HepG2 (cell line): ENCODE measurements around the gene STK32B. TPM values are rescaled to one million over a fixed set of nuclear protein-coding genes. Genes with fewer than 3 reads are reported as not detected.

Experiments
- ATAC-seq: fragments of 200-7000 bp; cut with Tn5 transposase; 3 replicates; pipeline ENCODE4 v1.9.1; 2020; ENCODE audit warnings: mild to moderate bottlenecking, moderate library complexity
- BruUV-seq: library from RNA; stranded (reverse); fragments of 400-500 nt; replicated peaks from 2 replicates; lab custom pipeline; 2021; lab: Mats Ljungman, UMichigan
- CTCF ChIA-PET: fragments of 300-600 bp; formaldehyde crosslinking; extraction: SDS; loops from one replicate; lab custom pipeline; 2021; ENCODE audit warnings: low total read pairs, inconsistent platforms, low intra/inter-chr PET ratio; lab: Yijun Ruan, JAX
- POLR2A ChIA-PET: fragments of 350-600 bp; sonication (Branson Sonifier 250); formaldehyde crosslinking; loops from one replicate; lab custom pipeline; 2020; ENCODE audit warnings: antibody characterized with exemption, inconsistent platforms; lab: Yijun Ruan, JAX
- DNase-seq: peaks from one replicate; pipeline ENCODE4 v3.0.0-alpha.2; 2015; ENCODE audit warnings: low spot score
- FAIRE-seq: peaks from 3 replicates; lab custom pipeline; 2011; peaks lifted over from hg19 to GRCh38; lab: Jason Lieb, UNC
- H2AFZ ChIP-seq: one replicate; pipeline ENCODE4 v1.6.1; 2011; ENCODE audit warnings: low read length, inconsistent platforms
- H3K27ac ChIP-seq: fragments of 300-600 bp; 3 replicates; pipeline ENCODE4 v1.8.0; 2011; ENCODE audit warnings: mixed run types, mild to moderate bottlenecking, mixed read lengths, low read length, inconsistent platforms; ENCODE audit not compliant: insufficient read depth; ENCODE audit errors: extremely low read length
- H3K27me3 ChIP-seq, 2 experiments: fragments of 200-600 bp in 1 of 2; 2 replicates in 1 of 2; 3 replicates in 1 of 2; pipeline versions ENCODE4 v1.6.0 to v1.8.0; 2011; ENCODE audit warnings: low read length in 2 of 2, mild to moderate bottlenecking in 2 of 2, moderate library complexity in 2 of 2, inconsistent platforms in 1 of 2; ENCODE audit not compliant: insufficient read depth in 2 of 2, control insufficient read depth in 1 of 2
- H3K36me3 ChIP-seq, 2 experiments: fragments of 200-600 bp in 1 of 2; replicated peaks in 1 of 2; 2 replicates in 1 of 2; 3 replicates in 1 of 2; pipeline versions ENCODE4 v1.5.1 to v1.8.0; 2011; ENCODE audit warnings: low read length in 2 of 2, inconsistent platforms in 1 of 2; ENCODE audit not compliant: insufficient read depth in 2 of 2, control insufficient read depth in 1 of 2
- H3K4me1 ChIP-seq: 2 replicates; pipeline ENCODE4 v1.5.1; 2012; ENCODE audit warnings: low read length, inconsistent platforms; ENCODE audit not compliant: insufficient read depth
- H3K4me2 ChIP-seq: 2 replicates; pipeline ENCODE4 v1.6.0; 2011; ENCODE audit warnings: low read depth, low read length, inconsistent platforms
- H3K4me3 ChIP-seq, 3 experiments: fragments of 200-600 bp in 1 of 3; sonication (generic), shearing (Covaris generic) in 1 of 3; replicated peaks in 1 of 3; 2 replicates each; pipeline ENCODE4 v1.5.1; 2011 to 2016; ENCODE audit warnings: low read length in 3 of 3, inconsistent platforms in 2 of 3, low read depth in 2 of 3, mild to moderate bottlenecking in 2 of 3, control low read depth in 1 of 3, mixed read lengths in 1 of 3; ENCODE audit not compliant: insufficient read depth in 1 of 3
- H3K79me2 ChIP-seq: one replicate; pipeline ENCODE4 v1.6.1; 2011; ENCODE audit warnings: low read length, inconsistent platforms; ENCODE audit not compliant: insufficient read depth
- H3K9ac ChIP-seq: 2 replicates; pipeline ENCODE4 v1.6.0; 2011; ENCODE audit warnings: mild to moderate bottlenecking, low read depth, low read length, inconsistent platforms; ENCODE audit not compliant: insufficient read depth
- H3K9me3 ChIP-seq: 2 replicates; pipeline ENCODE4 v1.5.1; 2012; ENCODE audit warnings: mild to moderate bottlenecking, low read length
- H4K20me1 ChIP-seq: 2 replicates; pipeline ENCODE4 v1.6.0; 2011; ENCODE audit warnings: inconsistent platforms, mild to moderate bottlenecking, low read length, moderate library complexity; ENCODE audit not compliant: insufficient read depth
- ATF7-NPFF ChIP-seq: sonication (generic); formaldehyde crosslinking; IDR thresholded peaks from 2 replicates; pipeline ENCODE4 v1.8.1; 2023; ENCODE audit warnings: mild to moderate bottlenecking, low read depth, missing genetic modification reagents, moderate library complexity
- GFI1 ChIP-seq: sonication (generic); formaldehyde crosslinking; IDR thresholded peaks from 2 replicates; pipeline ENCODE4 v1.5.0; 2020; ENCODE audit warnings: missing genetic modification reagents, mild to moderate bottlenecking, borderline replicate concordance
- HMG20B ChIP-seq: conservative IDR thresholded peaks from 2 replicates; pipeline ENCODE4 v1.6.1; 2016; ENCODE audit warnings: missing genetic modification reagents, missing compliant biosample characterization
- PPARG ChIP-seq: conservative IDR thresholded peaks from 2 replicates; pipeline ENCODE4 v1.6.1; 2016; ENCODE audit warnings: missing biosample characterization, missing genetic modification reagents
- SAP130 ChIP-seq: IDR thresholded peaks from 2 replicates; pipeline ENCODE4 v1.6.1; 2016; ENCODE audit warnings: low read depth
- TCF12 ChIP-seq, 2 experiments: fragments of 450-650 bp in 1 of 2; sonication (generic) in 1 of 2; formaldehyde crosslinking in 1 of 2; IDR thresholded peaks; 2 replicates each; pipeline versions ENCODE4 v1.6.1 to v1.8.0; 2017 to 2022; ENCODE audit warnings: antibody characterized with exemption in 1 of 2, mild to moderate bottlenecking in 1 of 2, missing genetic modification reagents in 1 of 2, moderate library complexity in 1 of 2
- ZFX ChIP-seq: sonication (generic); formaldehyde crosslinking; IDR thresholded peaks from 2 replicates; pipeline ENCODE4 v1.4.0; 2020; ENCODE audit warnings: mild to moderate bottlenecking, low read depth, missing genetic modification reagents, moderate library complexity
- ZMYM4 ChIP-seq: sonication (generic); formaldehyde crosslinking; IDR thresholded peaks from 2 replicates; pipeline ENCODE4 v1.8.1; 2023; ENCODE audit warnings: mild to moderate bottlenecking, missing genetic modification reagents
- ZNF280B ChIP-seq: sonication (generic); formaldehyde crosslinking; IDR thresholded peaks from 2 replicates; pipeline ENCODE4 v1.5.0; 2020; ENCODE audit warnings: missing genetic modification reagents, mild to moderate bottlenecking, borderline replicate concordance
- ZNF33A ChIP-seq: sonication (generic); formaldehyde crosslinking; IDR thresholded peaks from 2 replicates; pipeline ENCODE4 v1.5.1; 2020; ENCODE audit warnings: missing genetic modification reagents, mild to moderate bottlenecking, moderate library complexity, borderline replicate concordance
- ZNF574 ChIP-seq: sonication (generic); formaldehyde crosslinking; IDR thresholded peaks from 2 replicates; pipeline ENCODE4 v1.4.0; 2020; ENCODE audit warnings: missing genetic modification reagents
- ZNF749 ChIP-seq: sonication (generic); formaldehyde crosslinking; IDR thresholded peaks from 2 replicates; pipeline ENCODE4 v1.8.0; 2022; ENCODE audit warnings: mild to moderate bottlenecking, missing genetic modification reagents, moderate library complexity, borderline replicate concordance
- WGBS: methylation state at CpG from one replicate; pipeline ENCODE4 v1.1.6; 2017; ENCODE audit warnings: low lambda C conversion rate; 5-methylcytosine and 5-hydroxymethylcytosine counted together
- in situ Hi-C: cut with HindIII; loops from 2 replicates; pipeline ENCODE4 v1.10.0; 2017; ENCODE audit warnings: low pct_unique_long_range_greater_than_20kb; ENCODE audit not compliant: extremely low pct_ligation_motif_present
- intact Hi-C: fragments of 100-400 bp; cut with micrococcal nuclease; formaldehyde crosslinking; loops from one replicate; pipeline ENCODE4 v1.10.0; 2022; ENCODE audit not compliant: unreplicated experiment
- polyA plus RNA-seq, 8 experiments: library from polyadenylated mRNA; depleted of rRNA in 3 of 8; stranded (reverse) in 7 of 8; unstranded in 1 of 8; fragments of >200 nt; fragmentation: Illumina TruSeq in 4 of 8; extraction: Trizol in 4 of 8; gene quantifications; 2 replicates each; pipeline versions ENCODE4 v1.2.1 to v1.2.3, GENCODE V29; 2011 to 2016; ENCODE audit warnings: low read depth in 4 of 8, missing spikeins in 1 of 8, mixed read lengths in 1 of 8; ENCODE audit not compliant: insufficient read depth in 1 of 8
- total RNA-seq, 5 experiments: library from RNA; depleted of rRNA; stranded (reverse); fragments of >200 nt; fragmentation: Illumina TruSeq; extraction: Trizol; gene quantifications; 2 replicates each; pipeline ENCODE4 v1.2.3, GENCODE V29; 2016; ENCODE audit warnings: low read depth in 1 of 5

STK32B gene
- total and polyA plus RNA-seq, 2 of the 13 experiments (the other 11 are each of a cell fraction or from before 2014, with no cell fraction given), result not detected

- ATAC-seq (no peak), FAIRE-seq (no peak), DNase-seq (no peak)
- Histone ChIP-seq H3K36me3 (no peaks in the 10 kb centered on the region), H3K4me1 (no peaks in the 10 kb centered on the region), H3K9ac (no peak overlapping the region), H3K27me3 (no peaks in the 10 kb centered on the region; a peak in 1 of 5 replicates), H3K9me3 (no peaks in the 10 kb centered on the region), H3K4me3 (no peak overlapping the region), H3K27ac (no peak overlapping the region), H2AFZ (no peak overlapping the region), H3K4me2 (no peak overlapping the region), H3K79me2 (no peaks in the 10 kb centered on the region), H4K20me1 (no peaks in the 10 kb centered on the region)
- no TSS peak for BruUV-seq
- ChIA-PET CTCF (no interaction called here), POLR2A (no interaction called here)
- intact Hi-C loops, result no loop called here
- 26% methylated on average over 3 of the region's 3 CpGs for WGBS
- in situ Hi-C loops, result no loop called here
- TF ChIP-seq ATF7-NPFF (CRISPR knock-in tag), result no peak
- TF ChIP-seq ZNF574, result peak; percentile 92
These were observed 256.6 kb downstream of the STK32B start for GRCh38 chr4:5307928-5308327.

GRCh38 chr4:5322321-5322720 lies 271.0 kb downstream of the STK32B start:
- no peak overlapping the region for H3K4me2 ChIP-seq
- CTCF ChIA-PET, result no interaction called here
- no peaks in the 10 kb centered on the region; a peak in 1 of 5 replicates for H3K36me3 ChIP-seq
- TF ChIP-seq GFI1 (CRISPR knock-in tag), result no peak
- TF ChIP-seq SAP130, result no peak
- TF ChIP-seq ZFX (CRISPR knock-in tag), result no peak
- no peak for TF ChIP-seq ZNF749
- TF ChIP-seq ZNF280B (CRISPR knock-in tag), result no peak
- no peak for TF ChIP-seq PPARG (CRISPR knock-in tag)
- no peak for TF ChIP-seq TCF12 (IDR thresholded peaks at IDR 0.05)
- no peak for TF ChIP-seq TCF12 (CRISPR knock-in tag; IDR thresholded peaks at IDR 0.05)
- no peak for TF ChIP-seq ZMYM4 (CRISPR knock-in tag)
- no peak for TF ChIP-seq HMG20B (CRISPR knock-in tag)
- TF ChIP-seq ZNF33A (CRISPR knock-in tag), result no peak
- no CpG with 5 or more reads among the region's 2 CpGs for WGBS
- H3K9ac ChIP-seq, result no peak overlapping the region
- no peak overlapping the region for H2AFZ ChIP-seq
- no peak for ATAC-seq
- no peak overlapping the region for H3K27ac ChIP-seq
- peaks cover 0 to 4% of the 10 kb centered on the region in 2 experiments; a peak in 1 of 5 replicates for H3K27me3 ChIP-seq
- in situ Hi-C loops, result no loop called here
- intact Hi-C loops, result no loop called here
- no peaks in the 10 kb centered on the region for H4K20me1 ChIP-seq
- no peak for FAIRE-seq
- BruUV-seq, result no TSS peak
- no peak overlapping the region for H3K4me3 ChIP-seq
- no peaks in the 10 kb centered on the region for H3K79me2 ChIP-seq
- POLR2A ChIA-PET, result no interaction called here
- H3K4me1 ChIP-seq, result no peaks in the 10 kb centered on the region
- no peak for DNase-seq
- peaks cover 8% of the 10 kb centered on the region for H3K9me3 ChIP-seq
